ENCODE measurements around the gene CFTR. TPM values are rescaled to one million over a fixed set of nuclear protein-coding genes. Genes with fewer than 3 reads are reported as not detected.

The CFTR gene
- total RNA-seq, 4 donors from 2014 or later: 0.80 to 11.7 (median 5.0) TPM

- TF ChIP-seq CTCF (IDR thresholded peaks at IDR 0.05) (no peak), POLR2A (IDR thresholded peaks at IDR 0.05) (no peak)
- peak in 1 of 2 donors; percentile 18 for DNase-seq (ENCODE audit: low spot score in 2 of 2)
- WGBS, 2 donors: 43 to 49% methylated on average over 14 of the region's 14 CpGs
- intact Hi-C loops (cut with DNase I; ENCODE audit: low total_unique reads): no loop called here
- no peak overlapping the region for H3K4me3 ChIP-seq (ENCODE audit: low read depth, poor library complexity, severe bottlenecking)
These were observed 193.5 kb downstream of the CFTR start for GRCh38 chr7:117673367-117673766.

- H3K4me3 ChIP-seq (ENCODE audit: low read depth, poor library complexity, severe bottlenecking): no peak overlapping the region
- no peak for DNase-seq (ENCODE audit: low spot score in 2 of 2)
- intact Hi-C loops (cut with DNase I; ENCODE audit: low total_unique reads): no loop called here
These were observed 194.0 kb downstream of the CFTR start for GRCh38 chr7:117673839-117674238.

GRCh38 chr7:117674617-117675016, 194.8 kb downstream of the CFTR start:
- intact Hi-C loops (cut with DNase I; ENCODE audit: low total_unique reads): no loop called here
- TF ChIP-seq CTCF (IDR thresholded peaks at IDR 0.05) (no peak), POLR2A (IDR thresholded peaks at IDR 0.05) (no peak)
- 22 to 36% methylated on average over 3 of the region's 3 CpGs for WGBS, 2 donors
- no peak overlapping the region for H3K4me3 ChIP-seq (ENCODE audit: low read depth, poor library complexity, severe bottlenecking)
- DNase-seq (ENCODE audit: low spot score in 2 of 2): no peak

More at GRCh38 chr7:117673839-117674238, 194.0 kb downstream of the CFTR start:
- TF ChIP-seq POLR2A (IDR thresholded peaks at IDR 0.05) (no peak), CTCF (IDR thresholded peaks at IDR 0.05) (no peak)

GRCh38 chr7:117675497-117676435, 195.9 kb downstream of the CFTR start:
- no peak for TF ChIP-seq POLR2A (IDR thresholded peaks at IDR 0.05)
- WGBS, 2 donors: 66 to 67% methylated on average over 3 of the region's 3 CpGs
- intact Hi-C loops (cut with DNase I; ENCODE audit: low total_unique reads): no loop called here
- H3K4me3 ChIP-seq (ENCODE audit: low read depth, poor library complexity, severe bottlenecking): no peak overlapping the region
- no peak for DNase-seq (ENCODE audit: low spot score in 2 of 2)

- no peak for DNase-seq (ENCODE audit: low spot score in 2 of 2)
- WGBS, 2 donors: 80 to 84% methylated on average over 3 of the region's 3 CpGs
- TF ChIP-seq CTCF (IDR thresholded peaks at IDR 0.05) (no peak), POLR2A (IDR thresholded peaks at IDR 0.05) (no peak)
- intact Hi-C loops (cut with DNase I; ENCODE audit: low total_unique reads): no loop called here
- no peak overlapping the region for H3K4me3 ChIP-seq (ENCODE audit: low read depth, poor library complexity, severe bottlenecking)
These were observed 199.3 kb downstream of the CFTR start for GRCh38 chr7:117679120-117679519.

- intact Hi-C loops (cut with DNase I; ENCODE audit: low total_unique reads): no loop called here
- H3K4me3 ChIP-seq (ENCODE audit: low read depth, poor library complexity, severe bottlenecking): no peak overlapping the region
- no peak for DNase-seq (ENCODE audit: low spot score in 2 of 2)
- TF ChIP-seq POLR2A (IDR thresholded peaks at IDR 0.05): no peak
- TF ChIP-seq CTCF (IDR thresholded peaks at IDR 0.05): no peak
- 51 to 56% methylated on average over 5 of the region's 5 CpGs for WGBS, 2 donors
These were observed 203.0 kb downstream of the CFTR start for GRCh38 chr7:117682681-117683385.
